Stimulated activated CD4-positive, alpha-beta T cell treated with anti-CD3 and anti-CD28 coated beads, Interleukin-15, amount 100 ng/mL, for 48 hours (primary cell): ENCODE measurements around the gene INSYN1.

Experiments
- DNase-seq, 2 donors: peaks; one replicate each; pipeline ENCODE4 v3.0.0-alpha.2; 2020; ENCODE audit warnings: low read depth in 2 of 2

Gene INSYN1

DNA sequence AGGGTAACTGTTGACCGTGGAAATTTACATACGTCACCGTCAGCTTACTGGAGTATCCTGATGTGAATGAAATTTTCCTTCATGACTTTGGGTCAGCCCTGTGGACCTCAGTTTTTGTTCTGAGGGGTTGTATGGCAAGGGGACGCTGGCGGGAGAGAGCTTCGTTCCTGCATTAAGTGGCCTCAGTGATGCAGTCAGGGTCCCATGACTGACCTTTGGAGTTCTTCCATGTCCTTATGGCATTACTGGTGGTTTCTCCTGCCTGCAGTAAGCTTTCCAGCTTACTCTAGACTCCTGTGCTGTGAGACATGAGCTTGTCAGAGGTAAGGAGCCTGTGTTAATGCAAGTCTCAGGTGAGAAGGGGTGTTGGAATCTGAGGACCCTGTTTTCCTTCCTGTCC is 67.2 kb downstream of the INSYN1 start:
- no peak for DNase-seq
